ENCODE results near the gene ANKRD49.

DNA sequence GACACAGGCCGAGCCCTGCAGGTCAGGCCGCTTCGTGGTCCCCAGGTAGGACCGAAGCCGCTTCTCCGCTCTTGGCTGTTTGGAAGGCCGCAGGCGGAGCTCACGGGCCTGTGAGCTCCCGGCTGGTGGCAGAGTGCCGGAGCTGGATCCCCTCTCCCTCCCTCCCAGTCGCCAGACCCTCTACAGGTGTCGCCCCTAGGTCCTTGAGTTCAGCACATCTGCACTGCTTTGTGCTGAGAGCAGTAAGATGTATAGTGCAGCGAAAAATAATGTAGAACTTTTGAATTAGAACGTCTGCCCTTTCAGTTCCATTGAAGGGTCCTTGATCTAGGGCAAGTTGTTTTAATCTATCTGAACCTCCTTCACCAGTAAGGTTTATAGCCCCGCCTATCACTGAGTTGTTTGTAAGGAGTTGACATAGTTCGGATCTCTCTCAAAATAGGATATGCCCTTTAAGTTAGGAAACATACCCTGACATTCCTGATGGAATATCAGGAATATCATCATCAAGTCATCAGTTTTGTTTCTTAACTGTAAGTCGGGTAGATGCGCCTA, 419 bp downstream of the ANKRD49 start:
- TF ChIP-seq, protein P1, sequence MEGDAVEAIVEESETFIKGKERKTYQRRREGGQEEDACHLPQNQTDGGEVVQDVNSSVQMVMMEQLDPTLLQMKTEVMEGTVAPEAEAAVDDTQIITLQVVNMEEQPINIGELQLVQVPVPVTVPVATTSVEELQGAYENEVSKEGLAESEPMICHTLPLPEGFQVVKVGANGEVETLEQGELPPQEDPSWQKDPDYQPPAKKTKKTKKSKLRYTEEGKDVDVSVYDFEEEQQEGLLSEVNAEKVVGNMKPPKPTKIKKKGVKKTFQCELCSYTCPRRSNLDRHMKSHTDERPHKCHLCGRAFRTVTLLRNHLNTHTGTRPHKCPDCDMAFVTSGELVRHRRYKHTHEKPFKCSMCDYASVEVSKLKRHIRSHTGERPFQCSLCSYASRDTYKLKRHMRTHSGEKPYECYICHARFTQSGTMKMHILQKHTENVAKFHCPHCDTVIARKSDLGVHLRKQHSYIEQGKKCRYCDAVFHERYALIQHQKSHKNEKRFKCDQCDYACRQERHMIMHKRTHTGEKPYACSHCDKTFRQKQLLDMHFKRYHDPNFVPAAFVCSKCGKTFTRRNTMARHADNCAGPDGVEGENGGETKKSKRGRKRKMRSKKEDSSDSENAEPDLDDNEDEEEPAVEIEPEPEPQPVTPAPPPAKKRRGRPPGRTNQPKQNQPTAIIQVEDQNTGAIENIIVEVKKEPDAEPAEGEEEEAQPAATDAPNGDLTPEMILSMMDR (IDR thresholded peaks at IDR 0.05) = no peak
- TF ChIP-seq POLR2A (IDR thresholded peaks at IDR 0.05) = no peak
